HCT116 (cell line): ENCODE data around the gene SLC43A3. TPM values are rescaled to one million over a fixed set of nuclear protein-coding genes. Genes with fewer than 3 reads are reported as not detected.

Experiments used
- ATAC-seq: fragments of 200-7000 bp; cut with Tn5 transposase; 2 replicates; pipeline ENCODE4 v1.9.1; 2020; ENCODE audit warnings: mild to moderate bottlenecking, moderate library complexity
- BruUV-seq: library from RNA; stranded (reverse); fragments of 400-500 nt; replicated peaks from 2 replicates; lab custom pipeline; 2021; lab: Mats Ljungman, UMichigan
- CTCF ChIA-PET: fragments of 300-600 bp; sonication (Branson Sonifier 250); formaldehyde crosslinking; loops from one replicate; lab custom pipeline; 2021; ENCODE audit warnings: antibody characterized with exemption; lab: Charles Lee
- POLR2A ChIA-PET: fragments of 300-600, 350-600 bp; sonication (Branson Sonifier 250); formaldehyde crosslinking; loops from one replicate; lab custom pipeline; 2021; ENCODE audit warnings: antibody characterized with exemption; lab: Charles Lee
- RAD21 ChIA-PET, 2 experiments: fragments of 300-600 bp; sonication (Branson Sonifier 250); formaldehyde crosslinking; loops; one replicate each; lab custom pipeline; 2023; ENCODE audit warnings: low total read pairs in 2 of 2; ENCODE audit not compliant: uncharacterized antibody in 2 of 2, unreplicated experiment in 2 of 2, low non-redundant PET in 1 of 2; lab: Charles Lee
- DNase-seq: peaks from one replicate; pipeline ENCODE4 v3.0.0-alpha.2; 2010; ENCODE audit warnings: low read depth, low spot score
- H2AFZ ChIP-seq: fragments of 200-600 bp; shearing (Covaris generic), sonication (generic); 2 replicates; pipeline ENCODE4 v1.6.1; 2017; ENCODE audit warnings: low read depth, mixed run types, mixed read lengths, antibody characterized with exemption, low read length; ENCODE audit not compliant: poor library complexity, severe bottlenecking
- H3K27ac ChIP-seq: 2 replicates; pipeline ENCODE4 v1.5.1; 2012; ENCODE audit warnings: low read depth, low read length
- H3K27me3 ChIP-seq: fragments of 200-600 bp; sonication (generic); 2 replicates; pipeline ENCODE4 v1.6.1; 2016; ENCODE audit warnings: mixed run types, low read length, mixed read lengths; ENCODE audit not compliant: insufficient read depth
- H3K36me3 ChIP-seq, 2 experiments: fragments of 200-500 bp in 1 of 2; fragments of 200-600 bp in 1 of 2; sonication (Bioruptor generic) in 1 of 2; sonication (generic) in 1 of 2; 2 replicates each; pipeline versions ENCODE4 v1.5.1 to v1.6.1; 2014 to 2016; ENCODE audit warnings: low read length in 2 of 2, inconsistent platforms in 1 of 2, mixed read lengths in 1 of 2, mixed run types in 1 of 2; ENCODE audit not compliant: insufficient read depth in 2 of 2, control insufficient read depth in 1 of 2
- H3K4me1 ChIP-seq, 2 experiments: fragments of 200-600 bp in 1 of 2; sonication (generic) in 1 of 2; 2 replicates each; pipeline versions ENCODE4 v1.5.1 to v1.6.1; 2012 to 2017; ENCODE audit warnings: low read length in 2 of 2, inconsistent platforms in 1 of 2, mild to moderate bottlenecking in 1 of 2, mixed read lengths in 1 of 2, mixed run types in 1 of 2, moderate library complexity in 1 of 2; ENCODE audit not compliant: insufficient read depth in 2 of 2, control insufficient read depth in 1 of 2
- H3K4me2 ChIP-seq: fragments of 200-600 bp; sonication (generic); 2 replicates; pipeline ENCODE4 v1.6.1; 2017; ENCODE audit warnings: mixed run types, low read length, mixed read lengths
- H3K4me3 ChIP-seq, 2 experiments: fragments of 200-600 bp in 1 of 2; sonication (generic) in 1 of 2; replicated peaks in 1 of 2; 2 replicates each; pipeline ENCODE4 v1.5.1; 2011 to 2016; ENCODE audit warnings: low read length in 2 of 2, control low read depth in 1 of 2, low read depth in 1 of 2, mild to moderate bottlenecking in 1 of 2, mixed read lengths in 1 of 2, mixed run types in 1 of 2
- H3K79me2 ChIP-seq: fragments of 200-600 bp; sonication (generic); 2 replicates; pipeline ENCODE4 v1.6.1; 2017; ENCODE audit warnings: mild to moderate bottlenecking, mixed run types, low read length, moderate library complexity, mixed read lengths; ENCODE audit not compliant: insufficient read depth
- H3K9ac ChIP-seq: fragments of 200-600 bp; sonication (generic); 2 replicates; pipeline ENCODE4 v1.6.1; 2016; ENCODE audit warnings: low read length, mixed read lengths
- H3K9me2 ChIP-seq: fragments of 200-600 bp; sonication (generic), shearing (Covaris generic); 2 replicates; pipeline ENCODE4 v1.6.1; 2017; ENCODE audit warnings: mixed run types, mild to moderate bottlenecking, moderate library complexity; ENCODE audit not compliant: insufficient read depth
- H3K9me3 ChIP-seq, 2 experiments: fragments of 200-500 bp in 1 of 2; fragments of 200-600 bp in 1 of 2; sonication (Bioruptor generic) in 1 of 2; sonication (generic) in 1 of 2; 2 replicates each; pipeline ENCODE4 v1.6.1; 2014 to 2017; ENCODE audit warnings: low read length in 2 of 2, mixed read lengths in 2 of 2, inconsistent platforms in 1 of 2, low read depth in 1 of 2, mild to moderate bottlenecking in 1 of 2, mixed run types in 1 of 2, moderate library complexity in 1 of 2; ENCODE audit not compliant: control insufficient read depth in 1 of 2, insufficient read depth in 1 of 2
- H4K20me1 ChIP-seq: fragments of 200-600 bp; sonication (generic), shearing (Covaris generic); 2 replicates; pipeline ENCODE4 v1.6.1; 2017; ENCODE audit warnings: mixed run types, mild to moderate bottlenecking, moderate library complexity; ENCODE audit not compliant: insufficient read depth
- CBX3 ChIP-seq: IDR thresholded peaks from 2 replicates; pipeline ENCODE4 v1.6.1; 2012; ENCODE audit warnings: low read depth
- CEBPB ChIP-seq: IDR thresholded peaks from 2 replicates; pipeline ENCODE4 v1.6.1; 2012; ENCODE audit warnings: low read depth
- CTCF ChIP-seq, 3 experiments: fragments of 200-600 bp in 1 of 3; sonication (generic) in 1 of 3; IDR thresholded peaks in 2 of 3; conservative IDR thresholded peaks in 1 of 3; 2 replicates each; pipeline ENCODE4 v1.5.1; 2012 to 2017; ENCODE audit warnings: low read depth in 2 of 3, low read length in 2 of 3, antibody characterized with exemption in 1 of 3, borderline replicate concordance in 1 of 3, control low read depth in 1 of 3, mild to moderate bottlenecking in 1 of 3, mixed read lengths in 1 of 3, mixed run types in 1 of 3, moderate library complexity in 1 of 3; ENCODE audit not compliant: insufficient read depth in 1 of 3
- EGR1 ChIP-seq: IDR thresholded peaks from 2 replicates; pipeline ENCODE4 v1.6.1; 2012; ENCODE audit warnings: low read depth
- ELF1 ChIP-seq: IDR thresholded peaks from 2 replicates; pipeline ENCODE4 v1.6.1; 2012; ENCODE audit warnings: low read depth, borderline replicate concordance
- EZH2 ChIP-seq: fragments of 200-600 bp; sonication (generic); IDR thresholded peaks from 2 replicates; pipeline ENCODE4 v1.6.1; 2017; ENCODE audit warnings: antibody characterized with exemption, mixed run types
- EZH2phosphoT487 ChIP-seq: fragments of 200-600 bp; IDR thresholded peaks from 2 replicates; pipeline ENCODE4 v1.6.1; 2018; ENCODE audit warnings: antibody characterized with exemption, borderline replicate concordance
- FOSL1 ChIP-seq: IDR thresholded peaks from 2 replicates; pipeline ENCODE4 v1.6.1; 2012; ENCODE audit warnings: low read depth
- JUND ChIP-seq: IDR thresholded peaks from 2 replicates; pipeline ENCODE4 v1.6.1; 2012
- POLR2AphosphoS5 ChIP-seq: IDR thresholded peaks from 2 replicates; pipeline ENCODE4 v1.6.1; 2011; ENCODE audit warnings: mild to moderate bottlenecking, low read depth, low read length, moderate library complexity
- RAD21 ChIP-seq: IDR thresholded peaks from 2 replicates; pipeline ENCODE4 v1.6.1; 2012; ENCODE audit warnings: low read depth, mild to moderate bottlenecking
- SP1 ChIP-seq: IDR thresholded peaks from 2 replicates; pipeline ENCODE4 v1.6.1; 2012; ENCODE audit warnings: low read depth
- SRF ChIP-seq: IDR thresholded peaks from 2 replicates; pipeline ENCODE4 v1.6.1; 2012; ENCODE audit warnings: low read depth
- TCF7L2 ChIP-seq: IDR thresholded peaks from 2 replicates; pipeline ENCODE4 v1.7.0; 2011; ENCODE audit warnings: borderline replicate concordance, inconsistent platforms; ENCODE audit not compliant: insufficient read depth, insufficient read length; ENCODE audit errors: extremely low read depth
- YY1 ChIP-seq: IDR thresholded peaks from 2 replicates; pipeline ENCODE4 v1.6.1; 2011; ENCODE audit warnings: low read length, low read depth, moderate library complexity, mild to moderate bottlenecking; ENCODE audit not compliant: insufficient replicate concordance; ENCODE audit errors: extremely low read depth
- ZFX ChIP-seq: fragments of 450-650 bp; IDR thresholded peaks from 2 replicates; pipeline ENCODE4 v1.6.1; 2017
- ZNF274 ChIP-seq: fragments of 200-500 bp; sonication (Bioruptor generic); IDR thresholded peaks from 2 replicates; pipeline ENCODE4 v1.6.1; 2014; ENCODE audit warnings: mild to moderate bottlenecking, low read depth, low read length, inconsistent platforms
- intact Hi-C: fragments of 100-400 bp; cut with micrococcal nuclease; formaldehyde crosslinking; loops from 2 replicates; pipeline ENCODE4 v1.10.0; 2022
- total RNA-seq: library from RNA; stranded (reverse); gene quantifications from one replicate; pipeline ENCODE4 v1.2.1, GENCODE V29; 2021; ENCODE audit not compliant: unreplicated experiment
- TF ChIP-seq, protein P1 (sequence below): IDR thresholded peaks from 2 replicates; pipeline ENCODE4 v1.6.1; 2012
- TF ChIP-seq, protein P2 (sequence below): IDR thresholded peaks from 2 replicates; pipeline ENCODE4 v1.6.1; 2012

The SLC43A3 gene
- total RNA-seq, 1 experiment from 2014 or later, result 36.9 TPM

DNA sequence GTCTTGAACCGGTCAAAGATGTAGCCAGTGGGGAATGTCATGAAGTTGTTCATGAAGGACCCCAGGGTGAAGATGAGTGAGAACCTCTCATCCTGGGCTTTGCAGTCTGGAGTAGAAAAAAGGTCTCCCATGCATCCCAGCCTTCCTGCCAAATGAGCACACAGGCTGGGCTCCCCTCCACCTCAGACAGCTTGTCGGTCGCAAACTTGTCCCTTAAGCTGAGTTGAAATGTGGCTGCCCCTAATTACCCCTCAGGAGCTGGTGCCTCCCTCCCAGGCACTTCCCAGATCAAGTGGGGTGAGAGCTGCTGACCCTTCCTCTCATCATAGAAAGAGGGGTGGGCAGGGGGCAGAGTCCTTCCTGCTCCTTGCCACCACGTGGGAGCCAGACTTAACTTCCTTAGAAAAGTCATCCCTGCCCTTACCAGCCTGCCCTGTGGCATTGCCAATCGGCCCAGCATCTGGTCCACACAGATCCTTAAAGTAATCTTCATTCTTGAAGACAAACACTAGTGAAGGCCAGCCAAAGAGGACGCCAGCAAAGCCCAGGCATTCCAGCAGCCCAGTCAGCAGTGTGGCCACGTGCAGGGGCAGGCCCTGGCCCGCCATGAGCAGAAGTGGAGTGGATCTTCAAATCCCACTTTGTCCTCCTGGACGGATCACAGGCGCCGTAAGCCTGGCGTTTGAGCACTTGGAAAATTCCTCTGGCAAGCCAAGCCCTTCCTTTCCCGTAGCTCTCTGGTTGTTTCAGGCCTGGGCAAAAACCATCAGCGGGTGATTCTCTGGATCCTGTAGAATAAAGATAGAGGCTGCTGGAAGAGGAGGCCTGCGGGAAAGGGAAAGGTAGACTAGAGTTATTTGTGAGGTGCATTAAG lies 1.1 kb downstream of the SLC43A3 start (continued):
- no peak for TF ChIP-seq SRF

- Histone ChIP-seq H3K79me2 (peaks cover 8% of the 10 kb centered on the region; the same call in 1 of the 2 replicates), H3K9me2 (no peaks in the 10 kb centered on the region), H3K4me3 (no peak overlapping the region), H3K36me3 (no peaks in the 10 kb centered on the region; a peak in 1 of 4 replicates), H3K27me3 (peaks cover 13% of the 10 kb centered on the region), H3K4me2 (no peak overlapping the region), H4K20me1 (no peaks in the 10 kb centered on the region), H3K9ac (no peak overlapping the region), H2AFZ (no peak overlapping the region), H3K9me3 (no peaks in the 10 kb centered on the region), H3K4me1 (peaks cover 9 to 21% of the 10 kb centered on the region in 2 experiments), H3K27ac (no peak overlapping the region; the same call in 1 of the 2 replicates)
- BruUV-seq, result no TSS peak
- CTCF ChIA-PET, result no interaction called here
- POLR2A ChIA-PET, result no interaction called here
- ATAC-seq (no peak), DNase-seq (no peak)
- no peak for TF ChIP-seq TCF7L2
- TF ChIP-seq YY1, result no peak
- TF ChIP-seq ZNF274, result no peak
- no peak for TF ChIP-seq EZH2phosphoT487
- no peak for TF ChIP-seq ZFX
- TF ChIP-seq FOSL1, result no peak
- TF ChIP-seq CTCF (IDR thresholded peaks at IDR 0.05 in 2 of 3, conservative IDR thresholded peaks at IDR 0.05 in 1 of 3; ENCODE audit: borderline replicate concordance in 1 of 3, insufficient read depth in 1 of 3, low read depth in 2 of 3, low read length in 2 of 3), result no peak
- TF ChIP-seq CEBPB, result no peak
- TF ChIP-seq, protein P1, sequence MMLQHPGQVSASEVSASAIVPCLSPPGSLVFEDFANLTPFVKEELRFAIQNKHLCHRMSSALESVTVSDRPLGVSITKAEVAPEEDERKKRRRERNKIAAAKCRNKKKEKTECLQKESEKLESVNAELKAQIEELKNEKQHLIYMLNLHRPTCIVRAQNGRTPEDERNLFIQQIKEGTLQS, result no peak
- TF ChIP-seq, protein P2, sequence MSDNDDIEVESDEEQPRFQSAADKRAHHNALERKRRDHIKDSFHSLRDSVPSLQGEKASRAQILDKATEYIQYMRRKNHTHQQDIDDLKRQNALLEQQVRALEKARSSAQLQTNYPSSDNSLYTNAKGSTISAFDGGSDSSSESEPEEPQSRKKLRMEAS, result no peak
- no peak for TF ChIP-seq ELF1
- no peak for TF ChIP-seq SRF
- no peak for TF ChIP-seq EZH2
- TF ChIP-seq JUND, result no peak
- no peak for TF ChIP-seq POLR2AphosphoS5
- TF ChIP-seq EGR1, result no peak
- no peak for TF ChIP-seq CBX3
- no peak for TF ChIP-seq SP1
- TF ChIP-seq RAD21, result no peak
- RAD21 ChIA-PET, result no interaction called here
- intact Hi-C loops, result no loop called here
Measured at GRCh38 chr11:57424792-57425564, 1.9 kb downstream of the SLC43A3 start.
